Smooth muscle cell (in vitro differentiated cells): ENCODE results near the gene KCNAB1. TPM values are rescaled to one million over a fixed set of nuclear protein-coding genes. Genes with fewer than 3 reads are reported as not detected.

Experiments used
- DNase-seq: peaks from one replicate; lab custom pipeline; 2025; ENCODE audit not compliant: unreplicated experiment; lab: John Stamatoyannopoulos, UW
- H2AFZ ChIP-seq: fragments of 200-600 bp; sonication (generic); 2 replicates; pipeline ENCODE4 v1.6.0; 2016; ENCODE audit warnings: antibody characterized with exemption, low read depth, mild to moderate bottlenecking
- H3F3A ChIP-seq: fragments of 200-600 bp; sonication (generic); 2 replicates; pipeline ENCODE4 v1.6.0; 2017; ENCODE audit warnings: antibody characterized with exemption, low read depth
- H3K27ac ChIP-seq: fragments of 200-600 bp; sonication (generic); 2 replicates; pipeline ENCODE4 v1.5.1; 2016; ENCODE audit warnings: low read depth, mild to moderate bottlenecking
- H3K27me3 ChIP-seq: fragments of 200-600 bp; sonication (generic); 2 replicates; pipeline ENCODE4 v1.6.1; 2016; ENCODE audit warnings: low read depth, mild to moderate bottlenecking
- H3K36me3 ChIP-seq: fragments of 200-600 bp; sonication (generic); 2 replicates; pipeline ENCODE4 v1.5.1; 2016; ENCODE audit warnings: low read depth
- H3K4me1 ChIP-seq: fragments of 200-600 bp; sonication (generic); 2 replicates; pipeline ENCODE4 v1.5.1; 2016; ENCODE audit warnings: low read depth
- H3K4me2 ChIP-seq: fragments of 200-600 bp; sonication (generic); 2 replicates; pipeline ENCODE4 v1.6.0; 2016; ENCODE audit warnings: mild to moderate bottlenecking
- H3K4me3 ChIP-seq: fragments of 200-600 bp; sonication (generic); 2 replicates; pipeline ENCODE4 v1.5.1; 2016; ENCODE audit warnings: mild to moderate bottlenecking
- H3K79me2 ChIP-seq: fragments of 200-600 bp; sonication (generic); 2 replicates; pipeline ENCODE4 v1.6.0; 2016; ENCODE audit warnings: low read depth, mild to moderate bottlenecking
- H3K9ac ChIP-seq: fragments of 200-600 bp; sonication (generic); 2 replicates; pipeline ENCODE4 v1.6.0; 2016; ENCODE audit warnings: low read depth
- H3K9me3 ChIP-seq: fragments of 200-600 bp; sonication (generic); replicated peaks from 2 replicates; pipeline ENCODE4 v1.5.1; 2016; ENCODE audit warnings: low read depth
- H4K20me1 ChIP-seq: fragments of 200-600 bp; sonication (generic); 2 replicates; pipeline ENCODE4 v1.6.0; 2016; ENCODE audit warnings: low read depth
- WGBS: methylation state at CpG from one replicate; pipeline ENCODE4 v1.1.7; 2016; ENCODE audit warnings: low lambda C conversion rate; 5-methylcytosine and 5-hydroxymethylcytosine counted together
- polyA plus RNA-seq: library from polyadenylated mRNA; unstranded; fragments of >200 nt; fragmentation: Nextera tagmentation; extraction: Ambion mirVana; gene quantifications from 2 replicates; pipeline ENCODE4 v1.2.1, GENCODE V29; 2016
- total RNA-seq: library from RNA; depleted of rRNA; stranded (reverse); fragments of >200 nt; gene quantifications from 2 replicates; pipeline ENCODE4 v1.2.3, GENCODE V29; 2014
- TF ChIP-seq, protein P1 (sequence below): fragments of 200-600 bp; sonication (generic); IDR thresholded peaks from 2 replicates; pipeline ENCODE4 v1.5.1; 2017; ENCODE audit warnings: borderline replicate concordance, mild to moderate bottlenecking, antibody characterized with exemption; ENCODE audit not compliant: insufficient read depth, poor library complexity, severe bottlenecking

Gene KCNAB1
- total and polyA plus RNA-seq, 2 experiments from 2014 or later: 0.36 to 1.0 TPM

DNA sequence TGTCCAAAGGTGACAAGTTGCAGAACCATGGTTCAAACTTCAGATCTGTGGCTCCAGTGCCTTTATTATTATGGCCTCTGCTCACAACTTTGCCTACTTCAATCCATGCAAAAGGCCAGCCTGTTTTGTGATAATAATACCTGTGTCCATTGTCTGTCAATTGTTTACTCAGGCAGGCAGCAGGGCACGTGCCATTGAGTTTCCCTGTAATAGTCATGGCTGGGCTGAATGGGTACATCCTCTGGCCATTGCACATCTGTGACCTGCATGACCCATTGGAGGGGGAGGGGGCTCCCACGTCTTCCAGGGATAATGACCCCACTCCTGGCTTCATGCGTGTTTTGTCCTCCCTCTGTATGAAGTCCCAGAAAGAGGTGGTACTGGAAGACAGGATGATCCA lies 219.1 kb downstream of the KCNAB1 start:
- Histone ChIP-seq H3K27ac (no peak overlapping the region), H3F3A (no peaks in the 10 kb centered on the region), H3K4me2 (no peak overlapping the region), H3K27me3 (no peaks in the 10 kb centered on the region), H3K79me2 (no peaks in the 10 kb centered on the region), H3K36me3 (no peaks in the 10 kb centered on the region), H2AFZ (no peak overlapping the region), H3K9ac (no peak overlapping the region), H3K4me1 (no peaks in the 10 kb centered on the region), H4K20me1 (no peaks in the 10 kb centered on the region), H3K9me3 (no peaks in the 10 kb centered on the region), H3K4me3 (no peak overlapping the region)
- no peak for DNase-seq
- TF ChIP-seq, protein P1, sequence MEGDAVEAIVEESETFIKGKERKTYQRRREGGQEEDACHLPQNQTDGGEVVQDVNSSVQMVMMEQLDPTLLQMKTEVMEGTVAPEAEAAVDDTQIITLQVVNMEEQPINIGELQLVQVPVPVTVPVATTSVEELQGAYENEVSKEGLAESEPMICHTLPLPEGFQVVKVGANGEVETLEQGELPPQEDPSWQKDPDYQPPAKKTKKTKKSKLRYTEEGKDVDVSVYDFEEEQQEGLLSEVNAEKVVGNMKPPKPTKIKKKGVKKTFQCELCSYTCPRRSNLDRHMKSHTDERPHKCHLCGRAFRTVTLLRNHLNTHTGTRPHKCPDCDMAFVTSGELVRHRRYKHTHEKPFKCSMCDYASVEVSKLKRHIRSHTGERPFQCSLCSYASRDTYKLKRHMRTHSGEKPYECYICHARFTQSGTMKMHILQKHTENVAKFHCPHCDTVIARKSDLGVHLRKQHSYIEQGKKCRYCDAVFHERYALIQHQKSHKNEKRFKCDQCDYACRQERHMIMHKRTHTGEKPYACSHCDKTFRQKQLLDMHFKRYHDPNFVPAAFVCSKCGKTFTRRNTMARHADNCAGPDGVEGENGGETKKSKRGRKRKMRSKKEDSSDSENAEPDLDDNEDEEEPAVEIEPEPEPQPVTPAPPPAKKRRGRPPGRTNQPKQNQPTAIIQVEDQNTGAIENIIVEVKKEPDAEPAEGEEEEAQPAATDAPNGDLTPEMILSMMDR: no peak
- 74% methylated on average over 3 of the region's 3 CpGs for WGBS

DNA sequence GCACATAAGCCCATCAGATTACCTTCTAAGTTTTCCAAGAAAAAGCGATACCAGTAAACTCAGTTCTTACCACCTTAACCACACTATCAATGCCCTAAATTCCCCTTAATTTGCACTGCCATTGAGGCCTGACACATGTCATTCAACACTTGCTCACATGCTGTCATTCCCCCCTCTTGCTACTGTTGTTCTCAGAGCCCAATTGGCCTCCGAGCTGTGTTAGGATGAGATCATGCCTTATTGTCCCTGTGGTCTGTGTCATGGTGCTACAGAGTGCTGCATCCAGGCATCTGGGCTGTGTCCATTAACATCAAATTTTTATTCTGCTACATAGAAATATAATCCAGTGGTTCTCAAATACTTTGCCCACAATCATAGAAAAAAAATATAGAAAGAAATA lies 221.0 kb downstream of the KCNAB1 start:
- TF ChIP-seq, protein P1: no peak

DNA sequence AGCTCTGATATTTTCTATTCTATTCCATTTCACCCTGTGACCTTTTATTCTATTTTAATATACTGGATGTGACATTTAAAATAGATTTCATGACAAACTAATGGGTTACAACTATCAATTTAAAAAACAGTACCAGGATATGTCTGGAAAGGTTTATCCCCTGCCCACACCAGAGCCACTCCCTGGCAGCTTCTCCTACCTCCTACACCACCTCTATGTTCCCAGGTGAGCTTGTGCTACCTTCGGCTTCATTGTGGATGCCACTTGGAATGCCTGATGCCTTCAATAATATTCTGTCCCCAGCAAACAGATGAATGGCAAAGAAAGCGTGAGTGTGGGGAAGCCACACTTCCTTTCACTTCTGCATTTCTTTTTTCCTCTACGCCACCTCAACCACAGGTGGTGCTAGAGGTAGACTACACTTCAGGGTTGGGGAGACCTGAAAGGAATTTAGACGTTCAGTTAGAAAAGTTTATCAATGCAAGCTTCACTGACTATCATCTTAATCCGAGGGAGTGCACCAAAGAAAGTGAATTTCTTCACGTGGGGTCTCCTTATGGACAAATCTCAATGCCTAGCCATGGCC lies 221.5 kb downstream of the KCNAB1 start:
- H4K20me1 ChIP-seq: no peaks in the 10 kb centered on the region
- no peak overlapping the region for H3K27ac ChIP-seq
- H3K4me1 ChIP-seq: no peaks in the 10 kb centered on the region
- no peak overlapping the region for H2AFZ ChIP-seq
- no peak for DNase-seq
- H3K9me3 ChIP-seq: no peaks in the 10 kb centered on the region
- no peak overlapping the region for H3K4me2 ChIP-seq
- TF ChIP-seq, protein P1: no peak
- no peaks in the 10 kb centered on the region for H3K79me2 ChIP-seq
- H3K9ac ChIP-seq: no peak overlapping the region
- no peaks in the 10 kb centered on the region for H3K27me3 ChIP-seq
- H3F3A ChIP-seq: no peaks in the 10 kb centered on the region
- H3K36me3 ChIP-seq: no peaks in the 10 kb centered on the region
- H3K4me3 ChIP-seq: no peak overlapping the region
- 84% methylated on average over 6 of the region's 6 CpGs for WGBS

More for the DNA sequence above, 221.0 kb downstream of the KCNAB1 start:
- DNase-seq: no peak
- no peaks in the 10 kb centered on the region for H3K79me2 ChIP-seq
- no peaks in the 10 kb centered on the region for H4K20me1 ChIP-seq
- H2AFZ ChIP-seq: no peak overlapping the region
- no peak overlapping the region for H3K4me2 ChIP-seq
- no peaks in the 10 kb centered on the region for H3F3A ChIP-seq
- H3K27me3 ChIP-seq: no peaks in the 10 kb centered on the region
- 82% methylated on average over 2 of the region's 2 CpGs for WGBS
- no peaks in the 10 kb centered on the region for H3K4me1 ChIP-seq
- no peak overlapping the region for H3K9ac ChIP-seq
- no peaks in the 10 kb centered on the region for H3K9me3 ChIP-seq
- H3K36me3 ChIP-seq: no peaks in the 10 kb centered on the region
- no peak overlapping the region for H3K27ac ChIP-seq
- no peak overlapping the region for H3K4me3 ChIP-seq

DNA sequence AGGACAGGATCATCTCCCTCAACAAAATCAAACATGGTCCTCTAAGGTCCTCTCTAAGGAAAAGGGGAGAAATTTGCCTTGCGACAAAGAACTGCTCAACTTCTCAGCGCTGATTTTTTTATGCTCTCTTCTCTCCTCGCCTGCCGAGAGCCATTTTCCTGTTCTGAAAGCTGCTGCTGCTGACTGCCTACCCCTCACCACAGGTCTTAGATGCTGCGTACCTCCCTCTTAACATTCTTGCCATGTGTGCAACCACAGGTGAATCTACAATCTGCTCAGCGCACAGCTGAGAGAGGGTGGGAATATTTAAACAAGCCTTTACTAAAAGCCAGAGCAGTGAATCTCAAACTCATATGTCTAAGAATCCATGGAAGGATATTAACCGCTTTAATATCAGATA lies 223.8 kb downstream of the KCNAB1 start:
- no peaks in the 10 kb centered on the region for H3K4me1 ChIP-seq
- no peak overlapping the region for H2AFZ ChIP-seq
- no peak overlapping the region for H3K27ac ChIP-seq
- no peaks in the 10 kb centered on the region for H3K36me3 ChIP-seq
- H3K79me2 ChIP-seq: no peaks in the 10 kb centered on the region
- 94% methylated on average over 7 of the region's 7 CpGs for WGBS
- H3K9ac ChIP-seq: no peak overlapping the region
- TF ChIP-seq, protein P1: no peak
- no peaks in the 10 kb centered on the region for H4K20me1 ChIP-seq
- no peak overlapping the region for H3K4me2 ChIP-seq
- H3K27me3 ChIP-seq: no peaks in the 10 kb centered on the region
- H3K4me3 ChIP-seq: no peak overlapping the region
- H3F3A ChIP-seq: no peaks in the 10 kb centered on the region
- H3K9me3 ChIP-seq: no peaks in the 10 kb centered on the region
- no peak for DNase-seq
